H1 (cell line): ENCODE results near the gene OLIG2. TPM values are rescaled to one million over a fixed set of nuclear protein-coding genes. Genes with fewer than 3 reads are reported as not detected.
A peak's percentile ranks its signal among the peaks of the same experiment; 100 is the strongest.

ENCODE experiments used
- CTCF ChIA-PET: fragments of 300-600 bp; sonication (Branson Sonifier 250); formaldehyde crosslinking; loops from one replicate; lab custom pipeline; 2021; ENCODE audit not compliant: partially characterized antibody; lab: Charles Lee
- POLR2A ChIA-PET: fragments of 300-600 bp; sonication (Branson Sonifier 250); formaldehyde crosslinking; loops from one replicate; lab custom pipeline; 2021; ENCODE audit warnings: inconsistent platforms; ENCODE audit not compliant: partially characterized antibody; lab: Charles Lee
- DNase-seq, 2 experiments: peaks; one replicate each; pipeline versions ENCODE4 v3.0.0 to v3.0.0-alpha.2; 2010 to 2022; ENCODE audit warnings: low spot score in 2 of 2, low read depth in 1 of 2, mixed read lengths in 1 of 2
- FAIRE-seq: peaks from 2 replicates; lab custom pipeline; 2011; peaks lifted over from hg19 to GRCh38; lab: Jason Lieb, UNC
- H2AFZ ChIP-seq: 2 replicates; pipeline ENCODE4 v1.8.1; 2012; ENCODE audit warnings: low read length, inconsistent platforms
- H2AK5ac ChIP-seq: 2 replicates; pipeline ENCODE4 v1.6.1; 2013; ENCODE audit warnings: low read depth, low read length
- H2BK120ac ChIP-seq: replicated peaks from 2 replicates; pipeline ENCODE3; 2013; ENCODE audit warnings: low read depth, low read length, inconsistent platforms
- H2BK12ac ChIP-seq: 2 replicates; pipeline ENCODE4 v1.6.1; 2013; ENCODE audit warnings: low read depth, low read length
- H2BK15ac ChIP-seq: 2 replicates; pipeline ENCODE4 v1.6.1; 2013; ENCODE audit warnings: low read length
- H2BK20ac ChIP-seq: 2 replicates; pipeline ENCODE4 v1.6.1; 2013; ENCODE audit warnings: low read length
- H2BK5ac ChIP-seq: 2 replicates; pipeline ENCODE4 v1.6.1; 2013; ENCODE audit warnings: low read depth, low read length
- H3K14ac ChIP-seq: 2 replicates; pipeline ENCODE4 v1.6.1; 2013; ENCODE audit warnings: inconsistent platforms; ENCODE audit not compliant: insufficient read length
- H3K18ac ChIP-seq: 2 replicates; pipeline ENCODE4 v1.6.1; 2013; ENCODE audit warnings: low read length; ENCODE audit errors: extremely low read depth
- H3K23ac ChIP-seq: 2 replicates; pipeline ENCODE4 v1.6.1; 2013; ENCODE audit warnings: inconsistent platforms; ENCODE audit not compliant: insufficient read length
- H3K23me2 ChIP-seq: 2 replicates; pipeline ENCODE4 v1.6.1; 2013; ENCODE audit warnings: low read depth, low read length
- H3K27ac ChIP-seq: 2 replicates; pipeline ENCODE4 v1.6.1; 2011; ENCODE audit warnings: low read depth, low read length, inconsistent platforms
- H3K27me3 ChIP-seq, 4 experiments: replicated peaks in 1 of 4; 1 replicate in 1 of 4; 2 replicates in 3 of 4; pipeline versions ENCODE4 v1.6.1 to v1.8.1; 2011 to 2013; ENCODE audit warnings: low read length in 3 of 4, mild to moderate bottlenecking in 3 of 4, inconsistent platforms in 2 of 4, mixed read lengths in 2 of 4, moderate library complexity in 1 of 4; ENCODE audit not compliant: control insufficient read depth in 3 of 4, insufficient read depth in 3 of 4; ENCODE audit errors: extremely low read depth in 1 of 4
- H3K36me3 ChIP-seq, 4 experiments: 2 replicates each; pipeline versions ENCODE4 v1.6.1 to v1.8.1; 2011 to 2013; ENCODE audit warnings: mild to moderate bottlenecking in 4 of 4, low read length in 3 of 4, moderate library complexity in 2 of 4, control low read depth in 1 of 4, inconsistent platforms in 1 of 4; ENCODE audit not compliant: insufficient read depth in 4 of 4, control insufficient read depth in 2 of 4
- H3K4ac ChIP-seq: replicated peaks from 2 replicates; pipeline ENCODE3; 2013; ENCODE audit warnings: low read length, low read depth, mixed read lengths, inconsistent platforms; ENCODE audit not compliant: insufficient read length
- H3K4me1 ChIP-seq, 4 experiments: replicated peaks in 1 of 4; 1 replicate in 1 of 4; 2 replicates in 3 of 4; pipeline versions ENCODE4 v1.6.1 to v1.8.1; 2011 to 2013; ENCODE audit warnings: low read length in 3 of 4, inconsistent platforms in 2 of 4, mixed read lengths in 1 of 4; ENCODE audit not compliant: insufficient read depth in 4 of 4, control insufficient read depth in 3 of 4
- H3K4me2 ChIP-seq, 2 experiments: 2 replicates each; pipeline versions ENCODE4 v1.6.1 to v1.8.1; 2011 to 2013; ENCODE audit warnings: low read depth in 2 of 2, low read length in 2 of 2, control low read depth in 1 of 2, inconsistent platforms in 1 of 2, mild to moderate bottlenecking in 1 of 2; ENCODE audit not compliant: insufficient read depth in 1 of 2
- H3K4me3 ChIP-seq, 4 experiments: fragments of 200-600, 300-600 bp in 1 of 4; sonication (generic), shearing (Covaris generic), sonication (Bioruptor Twin) in 1 of 4; 2 replicates each; pipeline versions ENCODE4 v1.5.1 to v1.8.1; 2011 to 2016; ENCODE audit warnings: low read length in 4 of 4, low read depth in 3 of 4, control low read depth in 2 of 4, inconsistent platforms in 2 of 4, mild to moderate bottlenecking in 2 of 4, mixed read lengths in 1 of 4, moderate library complexity in 1 of 4; ENCODE audit not compliant: insufficient read depth in 2 of 4; ENCODE audit errors: extremely low read depth in 1 of 4
- H3K56ac ChIP-seq: replicated peaks from 2 replicates; pipeline ENCODE3; 2013; ENCODE audit warnings: low read depth, mild to moderate bottlenecking, mixed read lengths, low read length, inconsistent platforms; ENCODE audit not compliant: insufficient read length
- H3K79me1 ChIP-seq: 2 replicates; pipeline ENCODE4 v1.6.1; 2013; ENCODE audit warnings: low read depth, low read length, control low read depth
- H3K79me2 ChIP-seq, 2 experiments: 2 replicates each; pipeline versions ENCODE4 v1.6.1 to v1.8.1; 2012 to 2013; ENCODE audit warnings: low read length in 2 of 2, mild to moderate bottlenecking in 2 of 2, inconsistent platforms in 1 of 2; ENCODE audit not compliant: insufficient read depth in 2 of 2, control insufficient read depth in 1 of 2
- H3K9ac ChIP-seq, 4 experiments: replicated peaks in 1 of 4; 1 replicate in 1 of 4; 2 replicates in 3 of 4; pipeline versions ENCODE4 v1.6.1 to v1.8.1; 2011 to 2013; ENCODE audit warnings: low read depth in 3 of 4, low read length in 3 of 4, control low read depth in 2 of 4, mild to moderate bottlenecking in 2 of 4, moderate library complexity in 2 of 4, inconsistent platforms in 1 of 4; ENCODE audit errors: extremely low read depth in 1 of 4
- H3K9me3 ChIP-seq, 2 experiments: 2 replicates each; pipeline versions ENCODE4 v1.6.1 to v1.8.1; 2012 to 2013; ENCODE audit warnings: mild to moderate bottlenecking in 2 of 2, moderate library complexity in 2 of 2, control low read depth in 1 of 2, inconsistent platforms in 1 of 2, low read depth in 1 of 2, low read length in 1 of 2, mixed read lengths in 1 of 2; ENCODE audit not compliant: insufficient read depth in 2 of 2
- H4K20me1 ChIP-seq, 2 experiments: replicated peaks in 1 of 2; 2 replicates each; pipeline versions ENCODE3 to v1.8.1; 2011 to 2013; ENCODE audit warnings: inconsistent platforms in 2 of 2, low read length in 2 of 2, mild to moderate bottlenecking in 1 of 2; ENCODE audit not compliant: insufficient read depth in 2 of 2, control insufficient read depth in 1 of 2
- H4K5ac ChIP-seq: 2 replicates; pipeline ENCODE4 v1.6.1; 2013; ENCODE audit warnings: low read length, low read depth, mixed read lengths, inconsistent platforms; ENCODE audit not compliant: insufficient read length
- H4K8ac ChIP-seq: 2 replicates; pipeline ENCODE4 v1.8.0; 2013; ENCODE audit warnings: mild to moderate bottlenecking, moderate library complexity, low read length, inconsistent platforms; ENCODE audit not compliant: insufficient read depth; ENCODE audit errors: extremely low read depth
- H4K91ac ChIP-seq: replicated peaks from 2 replicates; pipeline ENCODE3; 2013; ENCODE audit warnings: low read length, mixed read lengths, inconsistent platforms; ENCODE audit not compliant: insufficient read length
- CEBPB ChIP-seq: IDR thresholded peaks from 2 replicates; pipeline ENCODE4 v1.6.1; 2012; ENCODE audit warnings: low read depth, low read length
- HDAC2 ChIP-seq, 2 experiments: fragments of 300-600 bp in 1 of 2; sonication (generic) in 1 of 2; IDR thresholded peaks; 2 replicates each; pipeline ENCODE4 v1.6.1; 2011 to 2012; ENCODE audit warnings: low read depth in 2 of 2, low read length in 2 of 2, mild to moderate bottlenecking in 2 of 2, moderate library complexity in 2 of 2, borderline replicate concordance in 1 of 2, inconsistent platforms in 1 of 2
- KDM4A ChIP-seq: IDR thresholded peaks from one replicate; pipeline ENCODE4 v1.7.1; 2012; ENCODE audit warnings: low read depth, mild to moderate bottlenecking, moderate library complexity, low read length, inconsistent platforms; ENCODE audit not compliant: severe bottlenecking
- RAD21 ChIP-seq, 2 experiments: IDR thresholded peaks in 1 of 2; conservative IDR thresholded peaks in 1 of 2; 2 replicates each; pipeline ENCODE4 v1.6.1; 2011; ENCODE audit warnings: low read depth in 2 of 2, low read length in 2 of 2, improper control_type of control experiment in 1 of 2, inconsistent platforms in 1 of 2, mild to moderate bottlenecking in 1 of 2, moderate library complexity in 1 of 2
- SIN3A ChIP-seq, 2 experiments: IDR thresholded peaks in 1 of 2; conservative IDR thresholded peaks in 1 of 2; 2 replicates each; pipeline ENCODE4 v1.6.1; 2011 to 2012; ENCODE audit warnings: low read length in 2 of 2, improper control_type of control experiment in 1 of 2, low read depth in 1 of 2, mild to moderate bottlenecking in 1 of 2
- WGBS, 2 experiments: shearing (Covaris generic) in 1 of 2; methylation state at CpG; one replicate each; pipeline versions ENCODE4 v1.1.6 to v1.1.7; 2013 to 2015; ENCODE audit warnings: low lambda C conversion rate in 2 of 2, mixed read lengths in 2 of 2, inconsistent platforms in 1 of 2, low coverage in 1 of 2, missing lambda C conversion rate in 1 of 2; ENCODE audit not compliant: insufficient replicate concordance in 2 of 2, insufficient coverage in 1 of 2, insufficient read length in 1 of 2; ENCODE audit errors: extremely low coverage in 1 of 2, missing lambda C conversion rate in 1 of 2; 5-methylcytosine and 5-hydroxymethylcytosine counted together
- polyA plus RNA-seq, 7 experiments: library from polyadenylated mRNA; depleted of rRNA in 3 of 7; stranded (reverse) in 5 of 7; unstranded in 2 of 7; fragments of >200 nt in 5 of 7; fragments of 200-250 nt in 2 of 7; gene quantifications; 1 replicate in 5 of 7; 2 replicates in 1 of 7; 4 replicates in 1 of 7; pipeline versions ENCODE4 v1.2.1 to v1.2.3, GENCODE V29; 2011 to 2013; ENCODE audit warnings: missing spikeins in 2 of 7, mixed read lengths in 2 of 7
- total RNA-seq: library from RNA; stranded (reverse); fragmentation: NEBNext Ultra II Directional; extraction: Animal tissue kit (Norgen Biotek cat#: 25700); gene quantifications from 2 replicates; pipeline ENCODE4 v1.2.1, GENCODE V29; 2021
- TF ChIP-seq, protein P1 (sequence below), 3 experiments: IDR thresholded peaks; 1 replicate in 2 of 3; 2 replicates in 1 of 3; pipeline versions ENCODE4 v1.5.1 to v1.6.1; 2011; ENCODE audit warnings: low read length in 3 of 3, mild to moderate bottlenecking in 3 of 3, inconsistent platforms in 2 of 3, low read depth in 1 of 3, moderate library complexity in 1 of 3; ENCODE audit not compliant: insufficient read depth in 1 of 3; ENCODE audit errors: control extremely low read depth in 1 of 3

Gene OLIG2
- total and polyA plus RNA-seq, 2 of the 8 experiments (the other 6 are each of a cell fraction or from before 2014, with no cell fraction given), result 0.79 TPM; not detected in 1

DNA sequence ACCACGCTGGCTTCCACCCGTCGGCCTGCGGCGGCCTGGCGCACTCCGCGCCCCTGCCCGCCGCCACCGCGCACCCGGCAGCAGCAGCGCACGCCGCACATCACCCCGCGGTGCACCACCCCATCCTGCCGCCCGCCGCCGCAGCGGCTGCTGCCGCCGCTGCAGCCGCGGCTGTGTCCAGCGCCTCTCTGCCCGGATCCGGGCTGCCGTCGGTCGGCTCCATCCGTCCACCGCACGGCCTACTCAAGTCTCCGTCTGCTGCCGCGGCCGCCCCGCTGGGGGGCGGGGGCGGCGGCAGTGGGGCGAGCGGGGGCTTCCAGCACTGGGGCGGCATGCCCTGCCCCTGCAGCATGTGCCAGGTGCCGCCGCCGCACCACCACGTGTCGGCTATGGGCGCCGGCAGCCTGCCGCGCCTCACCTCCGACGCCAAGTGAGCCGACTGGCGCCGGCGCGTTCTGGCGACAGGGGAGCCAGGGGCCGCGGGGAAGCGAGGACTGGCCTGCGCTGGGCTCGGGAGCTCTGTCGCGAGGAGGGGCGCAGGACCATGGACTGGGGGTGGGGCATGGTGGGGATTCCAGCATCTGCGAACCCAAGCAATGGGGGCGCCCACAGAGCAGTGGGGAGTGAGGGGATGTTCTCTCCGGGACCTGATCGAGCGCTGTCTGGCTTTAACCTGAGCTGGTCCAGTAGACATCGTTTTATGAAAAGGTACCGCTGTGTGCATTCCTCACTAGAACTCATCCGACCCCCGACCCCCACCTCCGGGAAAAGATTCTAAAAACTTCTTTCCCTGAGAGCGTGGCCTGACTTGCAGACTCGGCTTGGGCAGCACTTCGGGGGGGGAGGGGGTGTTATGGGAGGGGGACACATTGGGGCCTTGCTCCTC, 1.9 kb downstream of the OLIG2 start:
- Histone ChIP-seq H3K4ac (no peak overlapping the region), H3K9ac (no peak overlapping the region), H2BK20ac (no peak overlapping the region), H3K14ac (no peak overlapping the region), H4K20me1 (peaks cover 14 to 20% of the 10 kb centered on the region in 2 experiments), H2AFZ (peak overlapping the region; percentile 59; the same call in 1 of the 2 replicates), H2BK120ac (no peak overlapping the region), H3K9me3 (no peaks in the 10 kb centered on the region), H3K23me2 (peaks cover 13% of the 10 kb centered on the region), H2BK15ac (no peak overlapping the region), H3K36me3 (peaks cover 0 to 5% (median 0%) of the 10 kb centered on the region in 4 experiments; a peak in 1 of 8 replicates), H3K18ac (no peak overlapping the region), H3K4me1 (peaks cover 6 to 32% (median 23%) of the 10 kb centered on the region in 4 experiments), H3K4me3 (peak overlapping the region in 1 of 4 experiments; percentile 70; a peak in 2 of 8 replicates), H3K23ac (no peak overlapping the region), H2AK5ac (no peak overlapping the region), H2BK12ac (0 out of 2 replicates have a peak overlapping the region, but pooled peaks have one; percentile 75), H4K91ac (no peak overlapping the region), H3K79me1 (no peaks in the 10 kb centered on the region), H4K5ac (no peak overlapping the region), H3K27ac (no peak overlapping the region), H3K27me3 (peaks cover 90 to 99% (median 98%) of the 10 kb centered on the region in 4 experiments), H3K56ac (no peak overlapping the region), H2BK5ac (no peak overlapping the region), H3K79me2 (no peaks in the 10 kb centered on the region), H4K8ac (no peak overlapping the region), H3K4me2 (peak overlapping the region; percentile 85 to 95)
- 14% methylated on average over 28 of the region's 85 CpGs; no CpG with 5 or more reads in 1 of the 2 experiments for WGBS, 2 experiments
- ChIA-PET CTCF (no interaction called here), POLR2A (interaction anchor here (0.8 kb wide), 1 partner anchor 43 kb away, joined by 4 read pairs; no protein-coding TSS in a partner anchor)
- DNase-seq (peak in 1 of 2 experiments; percentile 73), FAIRE-seq (no peak)
- no peak for TF ChIP-seq KDM4A
- no peak for TF ChIP-seq HDAC2 (IDR thresholded peaks at IDR 0.05; ENCODE audit: borderline replicate concordance in 1 of 2, low read depth in 2 of 2, low read length in 2 of 2)
- TF ChIP-seq CEBPB, result no peak
- no peak for TF ChIP-seq RAD21 (IDR thresholded peaks at IDR 0.05 in 1 of 2, conservative IDR thresholded peaks at IDR 0.05 in 1 of 2; ENCODE audit: low read depth in 2 of 2, low read length in 2 of 2)
- TF ChIP-seq, protein P1, sequence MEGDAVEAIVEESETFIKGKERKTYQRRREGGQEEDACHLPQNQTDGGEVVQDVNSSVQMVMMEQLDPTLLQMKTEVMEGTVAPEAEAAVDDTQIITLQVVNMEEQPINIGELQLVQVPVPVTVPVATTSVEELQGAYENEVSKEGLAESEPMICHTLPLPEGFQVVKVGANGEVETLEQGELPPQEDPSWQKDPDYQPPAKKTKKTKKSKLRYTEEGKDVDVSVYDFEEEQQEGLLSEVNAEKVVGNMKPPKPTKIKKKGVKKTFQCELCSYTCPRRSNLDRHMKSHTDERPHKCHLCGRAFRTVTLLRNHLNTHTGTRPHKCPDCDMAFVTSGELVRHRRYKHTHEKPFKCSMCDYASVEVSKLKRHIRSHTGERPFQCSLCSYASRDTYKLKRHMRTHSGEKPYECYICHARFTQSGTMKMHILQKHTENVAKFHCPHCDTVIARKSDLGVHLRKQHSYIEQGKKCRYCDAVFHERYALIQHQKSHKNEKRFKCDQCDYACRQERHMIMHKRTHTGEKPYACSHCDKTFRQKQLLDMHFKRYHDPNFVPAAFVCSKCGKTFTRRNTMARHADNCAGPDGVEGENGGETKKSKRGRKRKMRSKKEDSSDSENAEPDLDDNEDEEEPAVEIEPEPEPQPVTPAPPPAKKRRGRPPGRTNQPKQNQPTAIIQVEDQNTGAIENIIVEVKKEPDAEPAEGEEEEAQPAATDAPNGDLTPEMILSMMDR (IDR thresholded peaks at IDR 0.05; ENCODE audit: control extremely low read depth in 1 of 3, insufficient read depth in 1 of 3, low read depth in 1 of 3, low read length in 3 of 3), result no peak
- TF ChIP-seq SIN3A (conservative IDR thresholded peaks at IDR 0.05 in 1 of 2, IDR thresholded peaks at IDR 0.05 in 1 of 2; ENCODE audit: low read depth in 1 of 2, low read length in 2 of 2), result no peak
